ENCODE data around the gene UQCC5.

- TF ChIP-seq CTCF (IDR thresholded peaks at IDR 0.05) (no peak), FOXJ3 (CRISPR knock-in tag; IDR thresholded peaks at IDR 0.05; ENCODE audit: borderline replicate concordance) (no peak), JUN (CRISPR knock-in tag; IDR thresholded peaks at IDR 0.05) (no peak), ZNF138 (CRISPR knock-in tag; conservative IDR thresholded peaks at IDR 0.05) (no peak), ZNF396 (CRISPR knock-in tag; IDR thresholded peaks at IDR 0.05; ENCODE audit: borderline replicate concordance) (no peak), KAT7 (CRISPR knock-in tag; IDR thresholded peaks at IDR 0.05; ENCODE audit: borderline replicate concordance) (no peak), USF1 (CRISPR knock-in tag; IDR thresholded peaks at IDR 0.05) (no peak), TCF7 (CRISPR knock-in tag; IDR thresholded peaks at IDR 0.05; ENCODE audit: low read depth) (no peak), NFYB (CRISPR knock-in tag; conservative IDR thresholded peaks at IDR 0.05; ENCODE audit: low read depth) (no peak), MAX (CRISPR knock-in tag; IDR thresholded peaks at IDR 0.05) (no peak), ATF6 (CRISPR knock-in tag; IDR thresholded peaks at IDR 0.05) (no peak), SOX15 (CRISPR knock-in tag; IDR thresholded peaks at IDR 0.05) (no peak)
Observed at GRCh38 chr3:52555056-52555455, 18.7 kb downstream of the UQCC5 start.
